ENCODE measurements around the gene SLC24A3. TPM values are rescaled to one million over a fixed set of nuclear protein-coding genes. Genes with fewer than 3 reads are reported as not detected.

The SLC24A3 gene
- total and polyA plus RNA-seq, 2 of the 13 experiments (the other 11 are each of a cell fraction or from before 2014, with no cell fraction given) = not detected

DNA sequence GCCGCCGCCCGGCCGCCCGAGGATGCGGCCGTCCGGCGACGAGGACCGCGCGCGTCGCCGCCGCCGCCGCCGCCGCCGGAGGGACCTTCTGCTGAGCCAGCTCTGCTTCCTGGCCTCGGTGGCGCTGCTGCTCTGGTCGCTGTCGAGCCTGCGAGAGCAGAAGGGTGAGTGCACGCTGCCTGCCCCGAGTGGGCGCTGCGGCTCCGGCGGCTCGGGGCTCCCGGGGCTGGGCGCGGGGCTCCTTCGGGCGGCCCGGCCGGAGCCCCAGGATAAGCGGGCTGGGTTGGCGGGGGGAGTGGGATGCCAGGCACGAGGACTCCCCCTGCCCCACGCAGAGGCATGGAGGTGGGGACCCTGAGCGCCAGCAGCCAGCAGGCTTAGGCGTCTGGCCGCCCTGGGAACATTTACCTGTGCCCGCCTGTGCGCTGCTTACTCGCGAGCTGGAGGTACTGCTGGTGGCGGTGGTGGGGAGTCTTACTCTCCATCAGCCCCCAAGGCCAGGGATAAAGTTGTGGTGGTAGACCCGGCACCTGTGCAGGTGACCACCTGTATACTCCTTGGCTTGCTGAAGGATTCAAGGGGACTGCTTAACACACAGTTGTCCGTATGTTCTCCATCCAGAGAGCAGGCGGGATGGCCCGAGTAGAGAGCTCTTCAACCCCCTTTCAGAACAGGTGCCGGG lies 520 bp downstream of the SLC24A3 start (continued):
- TF ChIP-seq, protein P1, sequence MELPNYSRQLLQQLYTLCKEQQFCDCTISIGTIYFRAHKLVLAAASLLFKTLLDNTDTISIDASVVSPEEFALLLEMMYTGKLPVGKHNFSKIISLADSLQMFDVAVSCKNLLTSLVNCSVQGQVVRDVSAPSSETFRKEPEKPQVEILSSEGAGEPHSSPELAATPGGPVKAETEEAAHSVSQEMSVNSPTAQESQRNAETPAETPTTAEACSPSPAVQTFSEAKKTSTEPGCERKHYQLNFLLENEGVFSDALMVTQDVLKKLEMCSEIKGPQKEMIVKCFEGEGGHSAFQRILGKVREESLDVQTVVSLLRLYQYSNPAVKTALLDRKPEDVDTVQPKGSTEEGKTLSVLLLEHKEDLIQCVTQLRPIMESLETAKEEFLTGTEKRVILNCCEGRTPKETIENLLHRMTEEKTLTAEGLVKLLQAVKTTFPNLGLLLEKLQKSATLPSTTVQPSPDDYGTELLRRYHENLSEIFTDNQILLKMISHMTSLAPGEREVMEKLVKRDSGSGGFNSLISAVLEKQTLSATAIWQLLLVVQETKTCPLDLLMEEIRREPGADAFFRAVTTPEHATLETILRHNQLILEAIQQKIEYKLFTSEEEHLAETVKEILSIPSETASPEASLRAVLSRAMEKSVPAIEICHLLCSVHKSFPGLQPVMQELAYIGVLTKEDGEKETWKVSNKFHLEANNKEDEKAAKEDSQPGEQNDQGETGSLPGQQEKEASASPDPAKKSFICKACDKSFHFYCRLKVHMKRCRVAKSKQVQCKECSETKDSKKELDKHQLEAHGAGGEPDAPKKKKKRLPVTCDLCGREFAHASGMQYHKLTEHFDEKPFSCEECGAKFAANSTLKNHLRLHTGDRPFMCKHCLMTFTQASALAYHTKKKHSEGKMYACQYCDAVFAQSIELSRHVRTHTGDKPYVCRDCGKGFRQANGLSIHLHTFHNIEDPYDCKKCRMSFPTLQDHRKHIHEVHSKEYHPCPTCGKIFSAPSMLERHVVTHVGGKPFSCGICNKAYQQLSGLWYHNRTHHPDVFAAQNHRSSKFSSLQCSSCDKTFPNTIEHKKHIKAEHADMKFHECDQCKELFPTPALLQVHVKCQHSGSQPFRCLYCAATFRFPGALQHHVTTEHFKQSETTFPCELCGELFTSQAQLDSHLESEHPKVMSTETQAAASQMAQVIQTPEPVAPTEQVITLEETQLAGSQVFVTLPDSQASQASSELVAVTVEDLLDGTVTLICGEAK (IDR thresholded peaks at IDR 0.05) = no peak
- TF ChIP-seq, protein P1 (CRISPR knock-in tag; IDR thresholded peaks at IDR 0.05) = 0 out of 2 replicates have a peak, but pooled peaks have one; percentile 41
- TF ChIP-seq RAD21 (CRISPR knock-in tag; IDR thresholded peaks at IDR 0.05) (peak; percentile 35; the same call in 1 of the 2 replicates), HNRNPLL (IDR thresholded peaks at IDR 0.05; ENCODE audit: low read depth, low read length, poor library complexity, severe bottlenecking) (peak; percentile 38), CCAR2 (optimal IDR thresholded peaks at IDR 0.05; ENCODE audit: low read depth, low read length) (no peak), KDM5A (IDR thresholded peaks at IDR 0.05; ENCODE audit: borderline replicate concordance, low read length) (no peak), EZH2 (conservative IDR thresholded peaks at IDR 0.05; ENCODE audit: low read depth, low read length) (peak; percentile 89; the same call in 1 of the 2 replicates), ZNF263 (CRISPR knock-in tag; IDR thresholded peaks at IDR 0.05) (peak; percentile 23; the same call in 1 of the 2 replicates)
- TF ChIP-seq, protein P2, sequence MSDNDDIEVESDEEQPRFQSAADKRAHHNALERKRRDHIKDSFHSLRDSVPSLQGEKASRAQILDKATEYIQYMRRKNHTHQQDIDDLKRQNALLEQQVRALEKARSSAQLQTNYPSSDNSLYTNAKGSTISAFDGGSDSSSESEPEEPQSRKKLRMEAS (IDR thresholded peaks at IDR 0.05) = peak; percentile 49; the same call in 1 of the 2 replicates
- TF ChIP-seq, protein P3, sequence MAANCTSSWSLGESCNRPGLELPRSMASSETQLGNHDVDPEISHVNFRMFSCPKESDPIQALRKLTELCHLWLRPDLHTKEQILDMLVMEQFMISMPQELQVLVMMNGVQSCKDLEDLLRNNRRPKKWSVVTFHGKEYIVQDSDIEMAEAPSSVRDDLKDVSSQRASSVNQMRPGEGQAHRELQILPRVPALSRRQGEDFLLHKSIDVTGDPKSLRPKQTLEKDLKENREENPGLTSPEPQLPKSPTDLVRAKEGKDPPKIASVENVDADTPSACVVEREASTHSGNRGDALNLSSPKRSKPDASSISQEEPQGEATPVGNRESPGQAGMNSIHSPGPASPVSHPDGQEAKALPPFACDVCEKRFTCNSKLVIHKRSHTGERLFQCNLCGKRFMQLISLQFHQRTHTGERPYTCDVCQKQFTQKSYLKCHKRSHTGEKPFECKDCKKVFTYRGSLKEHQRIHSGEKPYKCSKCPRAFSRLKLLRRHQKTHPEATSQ (CRISPR knock-in tag; IDR thresholded peaks at IDR 0.05; ENCODE audit: borderline replicate concordance) = no peak
